CD14-positive monocyte (primary cell): ENCODE results near the gene ARIH2. TPM values are rescaled to one million over a fixed set of nuclear protein-coding genes. Genes with fewer than 3 reads are reported as not detected.

Experiments used
- DNase-seq, 3 donors: peaks; one replicate each; pipeline ENCODE4 v3.0.0-alpha.2; 2011 to 2022
- H2AFZ ChIP-seq: 2 replicates; pipeline ENCODE4 v1.6.0; 2012; ENCODE audit warnings: mild to moderate bottlenecking, low read depth, low read length, inconsistent platforms; ENCODE audit not compliant: insufficient read depth, poor library complexity, severe bottlenecking
- H3K27ac ChIP-seq, 2 donors: 1 replicate in 1 of 2; 2 replicates in 1 of 2; pipeline ENCODE4 v1.5.1; 2012 to 2013; ENCODE audit warnings: low read length in 2 of 2, control low read depth in 1 of 2, inconsistent platforms in 1 of 2, low read depth in 1 of 2, mild to moderate bottlenecking in 1 of 2
- H3K27me3 ChIP-seq, 2 donors: one replicate each; pipeline versions ENCODE4 v1.6.0 to v1.6.1; 2011 to 2013; ENCODE audit warnings: low read length in 2 of 2; ENCODE audit not compliant: control insufficient read depth in 2 of 2, insufficient read depth in 2 of 2
- H3K36me3 ChIP-seq, 2 donors: replicated peaks in 1 of 2; 1 replicate in 1 of 2; 2 replicates in 1 of 2; pipeline versions ENCODE4 v1.5.1 to v1.6.1; 2012 to 2013; ENCODE audit warnings: low read length in 2 of 2, control low read depth in 1 of 2, inconsistent platforms in 1 of 2, mild to moderate bottlenecking in 1 of 2; ENCODE audit not compliant: insufficient read depth in 2 of 2, control insufficient read depth in 1 of 2
- H3K4me1 ChIP-seq, 2 donors: 1 replicate in 1 of 2; 2 replicates in 1 of 2; pipeline versions ENCODE4 v1.5.1 to v1.6.1; 2012 to 2013; ENCODE audit warnings: low read length in 2 of 2, control low read depth in 1 of 2, inconsistent platforms in 1 of 2, mild to moderate bottlenecking in 1 of 2, moderate library complexity in 1 of 2; ENCODE audit not compliant: insufficient read depth in 2 of 2, control insufficient read depth in 1 of 2
- H3K4me2 ChIP-seq: replicated peaks from 2 replicates; pipeline ENCODE3; 2012; ENCODE audit warnings: low read length, moderate library complexity, mild to moderate bottlenecking; ENCODE audit not compliant: poor library complexity, severe bottlenecking; ENCODE audit errors: extremely low read depth
- H3K4me3 ChIP-seq, 3 experiments: fragments of 200-600 bp in 1 of 3; sonication (generic) in 1 of 3; replicated peaks in 1 of 3; 1 replicate in 2 of 3; 2 replicates in 1 of 3; pipeline ENCODE4 v1.5.1; 2011 to 2013; ENCODE audit warnings: low read length in 3 of 3, mild to moderate bottlenecking in 3 of 3, control low read depth in 2 of 3, low read depth in 2 of 3, inconsistent platforms in 1 of 3, moderate library complexity in 1 of 3
- H3K79me2 ChIP-seq: 2 replicates; pipeline ENCODE4 v1.6.0; 2012; ENCODE audit warnings: mild to moderate bottlenecking, control low read depth, inconsistent platforms, low read length, moderate library complexity; ENCODE audit not compliant: insufficient read depth
- H3K9ac ChIP-seq: 2 replicates; pipeline ENCODE4 v1.6.0; 2017; ENCODE audit warnings: low read length, mild to moderate bottlenecking; ENCODE audit not compliant: insufficient read depth, poor library complexity, severe bottlenecking
- H3K9me3 ChIP-seq, 2 donors: replicated peaks in 1 of 2; 1 replicate in 1 of 2; 2 replicates in 1 of 2; pipeline versions ENCODE4 v1.5.1 to v1.6.1; 2012 to 2013; ENCODE audit warnings: low read length in 2 of 2, control low read depth in 1 of 2; ENCODE audit not compliant: control insufficient read depth in 1 of 2, insufficient read depth in 1 of 2
- H4K20me1 ChIP-seq: 2 replicates; pipeline ENCODE4 v1.6.0; 2012; ENCODE audit warnings: mild to moderate bottlenecking, low read length, control low read depth, moderate library complexity; ENCODE audit not compliant: insufficient read depth
- H3K27ac Mint-ChIP-seq, 7 donors: one replicate each; pipeline ENCODE4 v1.8.0; 2020; ENCODE audit warnings: mild to moderate bottlenecking in 7 of 7, mixed read lengths in 7 of 7, moderate library complexity in 6 of 7, inconsistent platforms in 2 of 7
- H3K27me3 Mint-ChIP-seq, 3 donors: one replicate each; pipeline ENCODE4 v1.8.0; 2021 to 2022; ENCODE audit warnings: low read depth in 3 of 3, mild to moderate bottlenecking in 3 of 3, mixed read lengths in 3 of 3, moderate library complexity in 3 of 3, inconsistent platforms in 1 of 3
- H3K36me3 Mint-ChIP-seq, 2 donors: one replicate each; pipeline ENCODE4 v1.8.0; 2020; ENCODE audit warnings: mixed read lengths in 2 of 2, inconsistent platforms in 1 of 2, mild to moderate bottlenecking in 1 of 2
- H3K4me1 Mint-ChIP-seq: one replicate; pipeline ENCODE4 v1.8.0; 2020; ENCODE audit warnings: mild to moderate bottlenecking, mixed read lengths
- H3K4me3 Mint-ChIP-seq, 2 donors: one replicate each; pipeline ENCODE4 v1.8.0; 2020; ENCODE audit warnings: mild to moderate bottlenecking in 2 of 2, mixed read lengths in 2 of 2, moderate library complexity in 1 of 2
- H3K9me3 Mint-ChIP-seq, 7 donors: one replicate each; pipeline ENCODE4 v1.8.0; 2020 to 2022; ENCODE audit warnings: mixed read lengths in 7 of 7, mild to moderate bottlenecking in 6 of 7, moderate library complexity in 6 of 7, inconsistent platforms in 2 of 7
- CTCF ChIP-seq: fragments of 200-600 bp; IDR thresholded peaks from one replicate; pipeline ENCODE4 v1.8.0; 2022; ENCODE audit warnings: antibody characterized with exemption, mild to moderate bottlenecking
- WGBS: methylation state at CpG from one replicate; pipeline ENCODE4 v1.1.5; 2013; ENCODE audit warnings: missing lambda C conversion rate; ENCODE audit not compliant: insufficient coverage; 5-methylcytosine and 5-hydroxymethylcytosine counted together
- intact Hi-C, 2 donors: fragments of 100-400 bp; cut with micrococcal nuclease; formaldehyde crosslinking; loops; one replicate each; pipeline versions ENCODE4 v1.15.0 to v1.15.1; 2023
- polyA plus RNA-seq, 3 donors: library from polyadenylated mRNA; depleted of rRNA in 1 of 3; unstranded in 2 of 3; stranded (reverse) in 1 of 3; fragments of 300-500 nt in 2 of 3; fragments of >200 nt in 1 of 3; fragmentation: Illumina TruSeq in 2 of 3; gene quantifications; 1 replicate in 2 of 3; 2 replicates in 1 of 3; pipeline ENCODE4 v1.2.3, GENCODE V29; 2012 to 2021

The ARIH2 gene
- polyA plus RNA-seq, 3 donors = 68.2 to 94.8 (median 72.2) TPM

GRCh38 chr3:49025793-49026520 lies 107.3 kb downstream of the ARIH2 start:
- H3K9ac ChIP-seq = no peak overlapping the region

GRCh38 chr3:49026536-49026935 lies 107.9 kb downstream of the ARIH2 start:
- Mint-ChIP-seq H3K27me3 (no peaks in the 10 kb centered on the region), H3K4me1 (peaks cover 34% of the 10 kb centered on the region), H3K27ac (peak overlapping the region in 2 of 7 donors; percentile 57 to 73), H3K4me3 (no peak overlapping the region), H3K9me3 (no peaks in the 10 kb centered on the region), H3K36me3 (peaks cover 48 to 50% of the 10 kb centered on the region in 2 donors)
- peaks cover 51% of the 10 kb centered on the region for H3K79me2 ChIP-seq
- H3K4me2 ChIP-seq = no peak overlapping the region
- peaks cover 26 to 33% of the 10 kb centered on the region in 2 donors for H3K4me1 ChIP-seq
- H3K27ac ChIP-seq = peak overlapping the region in 1 of 2 donors; percentile 11
- peaks cover 46 to 57% of the 10 kb centered on the region in 2 donors for H3K36me3 ChIP-seq
- no peak overlapping the region for H3K4me3 ChIP-seq
- no peak overlapping the region for H2AFZ ChIP-seq
- H3K9ac ChIP-seq = no peak overlapping the region
- intact Hi-C loops = no loop called here
- no peak for TF ChIP-seq CTCF
- no peaks in the 10 kb centered on the region for H3K27me3 ChIP-seq
- no peaks in the 10 kb centered on the region for H3K9me3 ChIP-seq
- DNase-seq = no peak
- no peaks in the 10 kb centered on the region for H4K20me1 ChIP-seq
- no CpG with 5 or more reads among the region's 3 CpGs for WGBS

More at GRCh38 chr3:49025793-49026520, 107.3 kb downstream of the ARIH2 start:
- Histone ChIP-seq H3K4me2 (no peak overlapping the region), H4K20me1 (no peaks in the 10 kb centered on the region), H2AFZ (no peak overlapping the region), H3K27ac (peak overlapping the region in 1 of 2 donors; percentile 12), H3K9me3 (no peaks in the 10 kb centered on the region), H3K4me3 (no peak overlapping the region), H3K4me1 (peaks cover 26 to 33% of the 10 kb centered on the region in 2 donors), H3K27me3 (no peaks in the 10 kb centered on the region), H3K79me2 (peaks cover 55% of the 10 kb centered on the region), H3K36me3 (peaks cover 42 to 51% of the 10 kb centered on the region in 2 donors)
- no CpG with 5 or more reads among the region's 8 CpGs for WGBS
- peaks cover 0 to 2% (median 0%) of the 10 kb centered on the region in 3 donors for H3K27me3 Mint-ChIP-seq
- H3K36me3 Mint-ChIP-seq = peaks cover 44% of the 10 kb centered on the region in 2 donors
- no peak for DNase-seq
- no peak overlapping the region for H3K4me3 Mint-ChIP-seq
- intact Hi-C loops = no loop called here
- H3K27ac Mint-ChIP-seq = peak overlapping the region in 3 of 7 donors; percentile 3 to 73 (median 57)
- H3K9me3 Mint-ChIP-seq = no peaks in the 10 kb centered on the region
- TF ChIP-seq CTCF = no peak
- peaks cover 34% of the 10 kb centered on the region for H3K4me1 Mint-ChIP-seq
